ENCODE results near the gene FAR2.

FAR2 gene

GRCh38 chr12:29264424-29264823 lies 115.3 kb downstream of the FAR2 start:
- no peaks in the 10 kb centered on the region for H3K27me3 ChIP-seq (ENCODE audit: insufficient read depth, low read length, poor library complexity)
- H4K5ac ChIP-seq (ENCODE audit: low read length), result no peak overlapping the region
- H3K79me1 ChIP-seq (ENCODE audit: low read length), result no peaks in the 10 kb centered on the region
- H4K8ac ChIP-seq (ENCODE audit: low read depth, low read length), result no peak overlapping the region
- no peak for DNase-seq
- no peak overlapping the region for H2BK5ac ChIP-seq (ENCODE audit: low read length)
- H3K4me2 ChIP-seq (ENCODE audit: low read length), result no peak overlapping the region
- no peak overlapping the region for H2BK120ac ChIP-seq (ENCODE audit: low read depth, low read length)
- no peak overlapping the region for H3K23ac ChIP-seq (ENCODE audit: low read length)
- no peak overlapping the region for H2BK15ac ChIP-seq (replicated peaks; ENCODE audit: low read depth)
- no peak overlapping the region for H3K4ac ChIP-seq (ENCODE audit: low read depth, low read length)
- H3K4me3 ChIP-seq (ENCODE audit: low read length), result no peak overlapping the region
- H3K27ac ChIP-seq (ENCODE audit: low read depth, low read length), result no peak overlapping the region
- H3K56ac ChIP-seq (ENCODE audit: low read length), result no peak overlapping the region
- no peaks in the 10 kb centered on the region for H3K79me2 ChIP-seq (ENCODE audit: control insufficient read depth, insufficient read depth, low read length)
- H3K18ac ChIP-seq (ENCODE audit: low read length), result no peak overlapping the region
- no peak overlapping the region for H2AK5ac ChIP-seq (ENCODE audit: low read length)
- no peak overlapping the region for H3K9ac ChIP-seq (ENCODE audit: low read length)
- no peaks in the 10 kb centered on the region for H3K4me1 ChIP-seq (ENCODE audit: control insufficient read depth, low read depth, low read length)
- no peaks in the 10 kb centered on the region for H3K36me3 ChIP-seq (ENCODE audit: control insufficient read depth, insufficient read depth, low read length)

GRCh38 chr12:29269706-29270408 lies 120.8 kb downstream of the FAR2 start:
- Histone ChIP-seq H3K9ac (ENCODE audit: low read length) (no peak overlapping the region), H3K4me1 (ENCODE audit: control insufficient read depth, low read depth, low read length) (no peaks in the 10 kb centered on the region), H3K27me3 (ENCODE audit: insufficient read depth, low read length, poor library complexity) (no peaks in the 10 kb centered on the region), H4K8ac (ENCODE audit: low read depth, low read length) (no peak overlapping the region), H3K4ac (ENCODE audit: low read depth, low read length) (no peak overlapping the region), H2BK15ac (replicated peaks; ENCODE audit: low read depth) (no peak overlapping the region), H3K27ac (ENCODE audit: low read depth, low read length) (no peak overlapping the region), H3K4me3 (ENCODE audit: low read length) (no peak overlapping the region), H3K36me3 (ENCODE audit: control insufficient read depth, insufficient read depth, low read length) (no peaks in the 10 kb centered on the region), H3K4me2 (ENCODE audit: low read length) (no peak overlapping the region), H4K5ac (ENCODE audit: low read length) (no peak overlapping the region), H3K23ac (ENCODE audit: low read length) (no peak overlapping the region), H3K18ac (ENCODE audit: low read length) (no peak overlapping the region), H3K79me1 (ENCODE audit: low read length) (no peaks in the 10 kb centered on the region), H2BK120ac (ENCODE audit: low read depth, low read length) (no peak overlapping the region), H2BK5ac (ENCODE audit: low read length) (no peak overlapping the region), H3K79me2 (ENCODE audit: control insufficient read depth, insufficient read depth, low read length) (no peaks in the 10 kb centered on the region), H2AK5ac (ENCODE audit: low read length) (no peak overlapping the region), H3K56ac (ENCODE audit: low read length) (peak overlapping the region; percentile 7)
- no peak for DNase-seq
- 100% methylated on average over 1 of the region's 5 CpGs for WGBS (ENCODE audit: extremely low coverage, insufficient coverage, low lambda C conversion rate)

DNA sequence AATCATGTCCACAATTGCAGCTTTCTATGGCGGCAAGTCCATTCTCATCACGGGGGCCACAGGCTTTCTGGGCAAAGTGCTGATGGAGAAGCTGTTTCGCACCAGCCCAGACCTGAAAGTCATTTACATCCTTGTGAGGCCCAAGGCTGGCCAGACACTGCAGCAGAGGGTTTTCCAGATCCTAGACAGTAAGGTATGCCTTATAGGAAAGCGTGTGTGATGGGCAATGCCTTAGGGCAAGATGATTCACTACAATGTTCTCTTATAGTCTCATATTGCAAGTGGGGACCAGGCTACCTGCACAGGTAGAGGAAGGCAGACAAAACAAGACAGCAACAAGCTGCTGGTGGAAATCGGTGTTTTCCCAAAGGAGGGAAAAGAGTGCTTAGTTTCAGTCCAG lies 121.4 kb downstream of the FAR2 start:
- Histone ChIP-seq H3K27ac (ENCODE audit: low read depth, low read length) (no peak overlapping the region), H4K5ac (ENCODE audit: low read length) (no peak overlapping the region), H3K79me2 (ENCODE audit: control insufficient read depth, insufficient read depth, low read length) (no peaks in the 10 kb centered on the region), H3K18ac (ENCODE audit: low read length) (no peak overlapping the region), H2BK15ac (replicated peaks; ENCODE audit: low read depth) (no peak overlapping the region), H3K27me3 (ENCODE audit: insufficient read depth, low read length, poor library complexity) (no peaks in the 10 kb centered on the region), H3K56ac (ENCODE audit: low read length) (no peak overlapping the region), H3K36me3 (ENCODE audit: control insufficient read depth, insufficient read depth, low read length) (no peaks in the 10 kb centered on the region), H2AK5ac (ENCODE audit: low read length) (no peak overlapping the region), H3K9ac (ENCODE audit: low read length) (no peak overlapping the region), H2BK120ac (ENCODE audit: low read depth, low read length) (no peak overlapping the region), H3K23ac (ENCODE audit: low read length) (no peak overlapping the region), H2BK5ac (ENCODE audit: low read length) (no peak overlapping the region), H4K8ac (ENCODE audit: low read depth, low read length) (no peak overlapping the region), H3K4me1 (ENCODE audit: control insufficient read depth, low read depth, low read length) (peaks cover under 1% of the 10 kb centered on the region), H3K4me2 (ENCODE audit: low read length) (no peak overlapping the region), H3K79me1 (ENCODE audit: low read length) (no peaks in the 10 kb centered on the region), H3K4ac (ENCODE audit: low read depth, low read length) (no peak overlapping the region), H3K4me3 (ENCODE audit: low read length) (no peak overlapping the region)
- no peak for DNase-seq
- no CpG with 5 or more reads among the region's 5 CpGs for WGBS (ENCODE audit: extremely low coverage, insufficient coverage, low lambda C conversion rate)

DNA sequence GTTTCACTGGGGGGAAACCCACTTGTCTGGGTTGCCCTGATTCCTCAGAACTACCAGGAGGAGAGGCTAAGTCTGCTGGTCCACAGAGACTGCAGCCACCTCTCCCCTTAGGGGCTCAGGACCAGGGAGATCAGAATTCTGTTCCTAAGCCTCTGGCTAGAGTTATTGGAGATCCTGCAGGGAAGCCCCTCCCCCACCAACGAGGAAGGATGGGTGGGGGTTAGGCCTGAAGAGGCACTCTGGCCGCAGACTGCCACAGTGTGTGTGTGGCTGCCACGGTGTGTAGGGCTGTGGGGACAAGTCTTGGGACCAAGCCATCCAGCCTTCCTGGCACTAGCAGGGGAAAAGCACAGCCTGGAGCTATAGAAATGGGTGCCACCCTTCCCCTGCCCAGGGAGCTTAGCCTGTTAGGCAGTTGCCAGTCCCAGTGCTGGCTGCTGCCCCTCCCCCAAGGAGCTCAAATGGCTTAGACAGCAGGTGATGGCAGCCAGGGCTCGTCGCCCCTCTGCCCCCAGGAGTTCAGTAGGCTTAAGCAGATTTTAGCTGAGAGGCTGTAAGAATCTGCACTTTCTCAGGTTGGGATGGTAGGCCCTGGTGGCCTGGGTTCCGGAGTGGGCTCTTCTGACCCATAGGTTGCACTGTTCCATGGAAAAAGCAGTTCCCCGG lies 124.2 kb downstream of the FAR2 start:
- Histone ChIP-seq H2BK120ac (ENCODE audit: low read depth, low read length) (no peak overlapping the region), H3K23ac (ENCODE audit: low read length) (no peak overlapping the region), H3K27ac (ENCODE audit: low read depth, low read length) (no peak overlapping the region), H3K36me3 (ENCODE audit: control insufficient read depth, insufficient read depth, low read length) (no peaks in the 10 kb centered on the region), H3K4ac (ENCODE audit: low read depth, low read length) (no peak overlapping the region), H3K79me2 (ENCODE audit: control insufficient read depth, insufficient read depth, low read length) (no peaks in the 10 kb centered on the region), H3K4me2 (ENCODE audit: low read length) (no peak overlapping the region), H4K5ac (ENCODE audit: low read length) (no peak overlapping the region), H3K79me1 (ENCODE audit: low read length) (no peaks in the 10 kb centered on the region), H3K56ac (ENCODE audit: low read length) (no peak overlapping the region), H3K18ac (ENCODE audit: low read length) (no peak overlapping the region), H4K8ac (ENCODE audit: low read depth, low read length) (no peak overlapping the region), H3K4me1 (ENCODE audit: control insufficient read depth, low read depth, low read length) (peaks cover 4% of the 10 kb centered on the region), H3K27me3 (ENCODE audit: insufficient read depth, low read length, poor library complexity) (no peaks in the 10 kb centered on the region), H2BK5ac (ENCODE audit: low read length) (no peak overlapping the region), H3K4me3 (ENCODE audit: low read length) (no peak overlapping the region), H2BK15ac (replicated peaks; ENCODE audit: low read depth) (no peak overlapping the region), H3K9ac (ENCODE audit: low read length) (no peak overlapping the region), H2AK5ac (ENCODE audit: low read length) (no peak overlapping the region)
- DNase-seq, result no peak
- WGBS (ENCODE audit: extremely low coverage, insufficient coverage, low lambda C conversion rate), result no CpG with 5 or more reads among the region's 7 CpGs

DNA sequence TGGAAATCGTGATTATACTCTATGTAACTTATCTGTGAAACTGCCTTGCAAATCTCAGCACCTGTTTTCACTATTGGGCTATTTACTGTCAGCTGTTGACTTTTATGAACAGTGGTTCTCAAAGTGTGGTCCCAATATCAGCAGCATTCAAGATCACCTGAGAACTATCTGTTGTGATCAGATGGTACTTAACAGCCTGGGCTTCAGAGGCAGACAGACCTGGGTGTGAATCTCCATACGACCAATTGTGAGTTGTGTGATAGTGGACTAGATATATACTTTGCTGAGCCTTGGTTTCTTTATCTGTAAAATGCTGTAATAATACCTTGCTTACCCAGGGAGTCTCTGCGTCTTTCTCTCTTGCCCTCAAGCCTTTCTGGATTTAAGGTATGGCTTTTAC lies 126.8 kb downstream of the FAR2 start:
- Histone ChIP-seq H3K18ac (ENCODE audit: low read length) (no peak overlapping the region), H3K79me1 (ENCODE audit: low read length) (no peaks in the 10 kb centered on the region), H3K56ac (ENCODE audit: low read length) (no peak overlapping the region), H2BK15ac (replicated peaks; ENCODE audit: low read depth) (no peak overlapping the region), H3K27ac (ENCODE audit: low read depth, low read length) (peak overlapping the region; percentile 20), H3K23ac (ENCODE audit: low read length) (no peak overlapping the region), H3K4me3 (ENCODE audit: low read length) (no peak overlapping the region), H3K36me3 (ENCODE audit: control insufficient read depth, insufficient read depth, low read length) (no peaks in the 10 kb centered on the region), H2AK5ac (ENCODE audit: low read length) (no peak overlapping the region), H3K4ac (ENCODE audit: low read depth, low read length) (no peak overlapping the region), H3K27me3 (ENCODE audit: insufficient read depth, low read length, poor library complexity) (no peaks in the 10 kb centered on the region), H3K79me2 (ENCODE audit: control insufficient read depth, insufficient read depth, low read length) (no peaks in the 10 kb centered on the region), H3K9ac (ENCODE audit: low read length) (no peak overlapping the region), H4K5ac (ENCODE audit: low read length) (no peak overlapping the region), H3K4me1 (ENCODE audit: control insufficient read depth, low read depth, low read length) (peaks cover 4% of the 10 kb centered on the region), H3K4me2 (ENCODE audit: low read length) (no peak overlapping the region), H2BK5ac (ENCODE audit: low read length) (peak overlapping the region; percentile 42), H4K8ac (ENCODE audit: low read depth, low read length) (no peak overlapping the region), H2BK120ac (ENCODE audit: low read depth, low read length) (no peak overlapping the region)
- WGBS (ENCODE audit: extremely low coverage, insufficient coverage, low lambda C conversion rate), result no CpG with 5 or more reads among the region's 3 CpGs
- DNase-seq, result peak; percentile 66

- no peak overlapping the region for H3K18ac ChIP-seq (ENCODE audit: low read length)
- no peak overlapping the region for H2BK5ac ChIP-seq (ENCODE audit: low read length)
- no peak overlapping the region for H2BK15ac ChIP-seq (replicated peaks; ENCODE audit: low read depth)
- no peak overlapping the region for H3K27ac ChIP-seq (ENCODE audit: low read depth, low read length)
- no peaks in the 10 kb centered on the region for H3K79me1 ChIP-seq (ENCODE audit: low read length)
- no peak overlapping the region for H3K9ac ChIP-seq (ENCODE audit: low read length)
- H3K4me2 ChIP-seq (ENCODE audit: low read length), result no peak overlapping the region
- H3K56ac ChIP-seq (ENCODE audit: low read length), result no peak overlapping the region
- H3K23ac ChIP-seq (ENCODE audit: low read length), result no peak overlapping the region
- H3K4me3 ChIP-seq (ENCODE audit: low read length), result no peak overlapping the region
- WGBS (ENCODE audit: extremely low coverage, insufficient coverage, low lambda C conversion rate), result no CpG with 5 or more reads among the region's 4 CpGs
- no peak overlapping the region for H4K8ac ChIP-seq (ENCODE audit: low read depth, low read length)
- no peaks in the 10 kb centered on the region for H3K36me3 ChIP-seq (ENCODE audit: control insufficient read depth, insufficient read depth, low read length)
- H3K27me3 ChIP-seq (ENCODE audit: insufficient read depth, low read length, poor library complexity), result no peaks in the 10 kb centered on the region
- no peak for DNase-seq
- peaks cover 4% of the 10 kb centered on the region for H3K4me1 ChIP-seq (ENCODE audit: control insufficient read depth, low read depth, low read length)
- H3K4ac ChIP-seq (ENCODE audit: low read depth, low read length), result no peak overlapping the region
- H2AK5ac ChIP-seq (ENCODE audit: low read length), result no peak overlapping the region
- H4K5ac ChIP-seq (ENCODE audit: low read length), result no peak overlapping the region
- H3K79me2 ChIP-seq (ENCODE audit: control insufficient read depth, insufficient read depth, low read length), result no peaks in the 10 kb centered on the region
- no peak overlapping the region for H2BK120ac ChIP-seq (ENCODE audit: low read depth, low read length)
Observed at GRCh38 chr12:29277231-29277630, 128.2 kb downstream of the FAR2 start.
